Fibroblast of lung (primary cell): ENCODE measurements around the gene TNFSF12.

Source experiments
- EZH2 ChIP-seq: IDR thresholded peaks from 2 replicates; pipeline ENCODE4 v1.5.1; 2012; ENCODE audit warnings: low read length, control low read depth, mild to moderate bottlenecking; ENCODE audit errors: missing control alignments
- TF ChIP-seq, protein P1 (sequence below), 2 donors: IDR thresholded peaks in 1 of 2; conservative IDR thresholded peaks in 1 of 2; 1 replicate in 1 of 2; 2 replicates in 1 of 2; pipeline ENCODE4 v1.5.1; 2011 to 2012; ENCODE audit warnings: low read length in 2 of 2, control low read depth in 1 of 2, inconsistent platforms in 1 of 2, low read depth in 1 of 2, mild to moderate bottlenecking in 1 of 2

DNA sequence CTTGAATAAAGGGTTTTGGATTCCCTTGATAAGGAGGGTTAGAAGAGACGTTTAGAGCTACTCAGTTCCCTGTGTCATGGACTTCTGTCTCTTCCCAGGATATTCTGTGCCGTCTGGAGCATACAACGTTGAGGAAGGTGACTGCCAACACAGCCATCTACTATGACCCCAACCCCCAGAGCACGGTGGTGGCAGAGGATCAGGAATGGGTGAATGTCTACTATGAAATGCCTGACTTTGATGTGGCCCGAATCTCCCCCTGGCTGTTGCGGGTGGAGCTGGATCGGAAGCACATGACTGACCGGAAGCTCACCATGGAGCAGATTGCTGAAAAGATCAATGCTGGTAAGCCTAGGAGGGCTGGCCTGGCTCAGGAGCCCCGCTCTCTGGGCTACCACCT is 40.0 kb upstream of the TNFSF12 start:
- TF ChIP-seq, protein P1, sequence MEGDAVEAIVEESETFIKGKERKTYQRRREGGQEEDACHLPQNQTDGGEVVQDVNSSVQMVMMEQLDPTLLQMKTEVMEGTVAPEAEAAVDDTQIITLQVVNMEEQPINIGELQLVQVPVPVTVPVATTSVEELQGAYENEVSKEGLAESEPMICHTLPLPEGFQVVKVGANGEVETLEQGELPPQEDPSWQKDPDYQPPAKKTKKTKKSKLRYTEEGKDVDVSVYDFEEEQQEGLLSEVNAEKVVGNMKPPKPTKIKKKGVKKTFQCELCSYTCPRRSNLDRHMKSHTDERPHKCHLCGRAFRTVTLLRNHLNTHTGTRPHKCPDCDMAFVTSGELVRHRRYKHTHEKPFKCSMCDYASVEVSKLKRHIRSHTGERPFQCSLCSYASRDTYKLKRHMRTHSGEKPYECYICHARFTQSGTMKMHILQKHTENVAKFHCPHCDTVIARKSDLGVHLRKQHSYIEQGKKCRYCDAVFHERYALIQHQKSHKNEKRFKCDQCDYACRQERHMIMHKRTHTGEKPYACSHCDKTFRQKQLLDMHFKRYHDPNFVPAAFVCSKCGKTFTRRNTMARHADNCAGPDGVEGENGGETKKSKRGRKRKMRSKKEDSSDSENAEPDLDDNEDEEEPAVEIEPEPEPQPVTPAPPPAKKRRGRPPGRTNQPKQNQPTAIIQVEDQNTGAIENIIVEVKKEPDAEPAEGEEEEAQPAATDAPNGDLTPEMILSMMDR (conservative IDR thresholded peaks at IDR 0.05 in 1 of 2, IDR thresholded peaks at IDR 0.05 in 1 of 2; ENCODE audit: low read depth in 1 of 2, low read length in 2 of 2), result no peak
- TF ChIP-seq EZH2, result no peak
